ENCODE measurements around the gene SMOC2. TPM values are rescaled to one million over a fixed set of nuclear protein-coding genes. Genes with fewer than 3 reads are reported as not detected.
A peak's percentile ranks its signal among the peaks of the same experiment; 100 is the strongest.

Gene SMOC2
- total RNA-seq, 4 donors from 2014 or later, result 74.7 to 139 (median 118) TPM

- DNase-seq (ENCODE audit: low spot score in 2 of 2), result no peak
- 57 to 62% methylated on average over 11 of the region's 11 CpGs for WGBS, 2 donors
- no peaks in the 10 kb centered on the region for H3K36me3 ChIP-seq
- TF ChIP-seq, protein P1, sequence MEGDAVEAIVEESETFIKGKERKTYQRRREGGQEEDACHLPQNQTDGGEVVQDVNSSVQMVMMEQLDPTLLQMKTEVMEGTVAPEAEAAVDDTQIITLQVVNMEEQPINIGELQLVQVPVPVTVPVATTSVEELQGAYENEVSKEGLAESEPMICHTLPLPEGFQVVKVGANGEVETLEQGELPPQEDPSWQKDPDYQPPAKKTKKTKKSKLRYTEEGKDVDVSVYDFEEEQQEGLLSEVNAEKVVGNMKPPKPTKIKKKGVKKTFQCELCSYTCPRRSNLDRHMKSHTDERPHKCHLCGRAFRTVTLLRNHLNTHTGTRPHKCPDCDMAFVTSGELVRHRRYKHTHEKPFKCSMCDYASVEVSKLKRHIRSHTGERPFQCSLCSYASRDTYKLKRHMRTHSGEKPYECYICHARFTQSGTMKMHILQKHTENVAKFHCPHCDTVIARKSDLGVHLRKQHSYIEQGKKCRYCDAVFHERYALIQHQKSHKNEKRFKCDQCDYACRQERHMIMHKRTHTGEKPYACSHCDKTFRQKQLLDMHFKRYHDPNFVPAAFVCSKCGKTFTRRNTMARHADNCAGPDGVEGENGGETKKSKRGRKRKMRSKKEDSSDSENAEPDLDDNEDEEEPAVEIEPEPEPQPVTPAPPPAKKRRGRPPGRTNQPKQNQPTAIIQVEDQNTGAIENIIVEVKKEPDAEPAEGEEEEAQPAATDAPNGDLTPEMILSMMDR (IDR thresholded peaks at IDR 0.05), result no peak
- TF ChIP-seq POLR2A (IDR thresholded peaks at IDR 0.05) (no peak), EP300 (IDR thresholded peaks at IDR 0.05) (no peak)
- H3K9me3 ChIP-seq, result peaks cover 0 to 4% (median 0%) of the 10 kb centered on the region in 4 donors
- H3K27me3 ChIP-seq, result no peaks in the 10 kb centered on the region
- peaks cover 0 to 35% (median 1%) of the 10 kb centered on the region in 4 donors for H3K4me1 ChIP-seq
- H3K27ac ChIP-seq, result no peak overlapping the region
- H3K4me3 ChIP-seq, result no peak overlapping the region
Measured at GRCh38 chr6:168636147-168637004, 195.4 kb downstream of the SMOC2 start.

DNA sequence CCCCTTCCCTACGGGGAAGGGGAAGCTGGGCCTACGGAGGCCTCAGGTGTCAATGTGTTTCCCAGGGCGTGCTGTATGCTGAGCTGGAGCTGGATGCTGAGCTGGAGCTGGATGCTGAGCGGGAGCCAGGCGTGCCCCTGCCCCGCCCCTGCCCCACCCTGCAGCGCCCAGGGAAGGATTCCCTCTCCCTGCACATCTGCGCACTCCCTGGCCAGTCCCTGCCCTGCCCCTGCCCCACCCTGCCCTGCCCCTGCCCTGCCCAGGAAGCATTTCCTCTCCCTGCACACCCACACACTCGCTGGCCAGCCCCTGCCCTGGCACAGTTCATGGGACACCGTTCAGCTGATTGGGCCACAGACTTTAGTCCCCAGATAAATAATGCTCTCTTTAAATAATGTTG, 196.8 kb downstream of the SMOC2 start:
- WGBS, 2 donors, result 59 to 60% methylated on average over 6 to 10 of the region's 10 CpGs
- Histone ChIP-seq H3K4me3 (no peak overlapping the region), H3K36me3 (no peaks in the 10 kb centered on the region), H3K9me3 (peaks cover 0 to 4% (median 0%) of the 10 kb centered on the region in 4 donors), H3K4me1 (peaks cover 0 to 41% (median 2%) of the 10 kb centered on the region in 4 donors), H3K27me3 (no peaks in the 10 kb centered on the region), H3K27ac (peak overlapping the region in 1 of 4 donors; percentile 74)
- DNase-seq (ENCODE audit: low spot score in 2 of 2), result no peak
- TF ChIP-seq POLR2A (IDR thresholded peaks at IDR 0.05) (no peak), EP300 (IDR thresholded peaks at IDR 0.05) (no peak)
- TF ChIP-seq, protein P1 (IDR thresholded peaks at IDR 0.05), result no peak

GRCh38 chr6:168638468-168639271, 197.7 kb downstream of the SMOC2 start:
- H3K4me1 ChIP-seq, result peaks cover 0 to 41% (median 2%) of the 10 kb centered on the region in 4 donors
- 26 to 31% methylated on average over 22 of the region's 22 CpGs for WGBS, 2 donors
- peak overlapping the region in 1 of 4 donors; percentile 11 for H3K4me3 ChIP-seq
- DNase-seq (ENCODE audit: low spot score in 2 of 2), result no peak
- H3K9me3 ChIP-seq, result peaks cover 0 to 4% (median 0%) of the 10 kb centered on the region in 4 donors
- H3K36me3 ChIP-seq, result no peaks in the 10 kb centered on the region
- TF ChIP-seq, protein P1 (IDR thresholded peaks at IDR 0.05), result no peak
- TF ChIP-seq EP300 (IDR thresholded peaks at IDR 0.05) (no peak), POLR2A (IDR thresholded peaks at IDR 0.05) (no peak)
- peak overlapping the region in 2 of 4 donors; percentile 25 to 74 for H3K27ac ChIP-seq
- no peaks in the 10 kb centered on the region for H3K27me3 ChIP-seq

DNA sequence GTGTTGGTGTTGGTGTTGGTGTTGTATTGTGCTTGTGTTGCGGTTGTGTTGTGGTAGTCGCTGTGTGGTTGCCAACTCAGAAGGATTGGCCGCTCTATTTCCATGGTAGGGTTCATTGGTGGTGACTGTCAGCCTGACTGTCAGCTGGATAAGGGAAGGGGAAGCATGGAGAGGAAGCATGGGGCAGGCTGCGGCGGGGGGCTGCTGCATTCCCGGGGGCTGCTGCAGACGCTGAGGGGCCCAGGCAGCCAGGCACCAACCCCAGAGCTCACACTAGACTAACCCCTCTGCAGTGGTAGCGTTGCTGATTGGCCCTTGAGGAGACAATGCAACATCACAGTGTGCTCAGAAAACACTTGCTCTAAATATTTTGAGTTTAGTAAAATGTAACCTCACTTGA, 199.2 kb downstream of the SMOC2 start:
- H3K4me1 ChIP-seq, result peaks cover 0 to 41% (median 2%) of the 10 kb centered on the region in 4 donors
- TF ChIP-seq POLR2A (IDR thresholded peaks at IDR 0.05) (no peak), EP300 (IDR thresholded peaks at IDR 0.05) (no peak)
- TF ChIP-seq, protein P1 (IDR thresholded peaks at IDR 0.05), result no peak
- no peaks in the 10 kb centered on the region for H3K36me3 ChIP-seq
- no peaks in the 10 kb centered on the region for H3K9me3 ChIP-seq
- no peaks in the 10 kb centered on the region for H3K27me3 ChIP-seq
- H3K4me3 ChIP-seq, result no peak overlapping the region
- no peak for DNase-seq (ENCODE audit: low spot score in 2 of 2)
- H3K27ac ChIP-seq, result peak overlapping the region in 1 of 4 donors; percentile 22
- WGBS, 2 donors, result 56 to 61% methylated on average over 8 of the region's 8 CpGs

Measured in tibial nerve (tissue), 4 donors.